Activated CD4-positive, alpha-beta T cell treated with anti-CD3 and anti-CD28 coated beads, Interleukin-2, amount 10 ng/mL, durations not matched to agents 24 days and 14 days (primary cell): ENCODE measurements around the gene VAV2. TPM values are rescaled to one million over a fixed set of nuclear protein-coding genes. Genes with fewer than 3 reads are reported as not detected.
"Not testable (repeated sequence)": the region's sequence is repeated elsewhere in the genome, so short reads cannot be mapped to it uniquely, and the experiment has no call there.

Experiments
- DNase-seq: peaks from one replicate; pipeline ENCODE4 v3.0.0; 2022
- H3K27ac Mint-ChIP-seq: one replicate; pipeline ENCODE4 v1.8.0; 2022; ENCODE audit warnings: mild to moderate bottlenecking, mixed read lengths
- H3K27me3 Mint-ChIP-seq: one replicate; pipeline ENCODE4 v1.8.0; 2022; ENCODE audit warnings: mixed read lengths
- H3K36me3 Mint-ChIP-seq: one replicate; pipeline ENCODE4 v1.8.0; 2022; ENCODE audit warnings: low read depth, mild to moderate bottlenecking, mixed read lengths
- H3K4me1 Mint-ChIP-seq: one replicate; pipeline ENCODE4 v1.8.0; 2021; ENCODE audit warnings: mixed read lengths
- H3K4me3 Mint-ChIP-seq: one replicate; pipeline ENCODE4 v1.8.0; 2022; ENCODE audit warnings: mild to moderate bottlenecking, moderate library complexity, mixed read lengths
- H3K9me3 Mint-ChIP-seq: one replicate; pipeline ENCODE4 v1.8.0; 2021; ENCODE audit warnings: mixed read lengths
- intact Hi-C: fragments of 100-400 bp; cut with micrococcal nuclease; formaldehyde crosslinking; loops from one replicate; pipeline ENCODE4 v1.15.1; 2023
- total RNA-seq: library from RNA; stranded (reverse); gene quantifications from 2 replicates; pipeline ENCODE4 v1.2.3, GENCODE V29; 2022

Gene VAV2
- total RNA-seq, 1 donor from 2014 or later = 9.0 TPM

- intact Hi-C loops = no loop called here
- no peaks in the 10 kb centered on the region for H3K9me3 Mint-ChIP-seq
- no peak overlapping the region for H3K4me3 Mint-ChIP-seq
- no peak for DNase-seq
- no peaks in the 10 kb centered on the region for H3K27me3 Mint-ChIP-seq
- H3K36me3 Mint-ChIP-seq = no peaks in the 10 kb centered on the region
- H3K4me1 Mint-ChIP-seq = no peaks in the 10 kb centered on the region
- H3K27ac Mint-ChIP-seq = no peak overlapping the region
Observed at GRCh38 chr9:133901184-133901835, 90.8 kb downstream of the VAV2 start.

GRCh38 chr9:133897675-133898074 is 94.4 kb downstream of the VAV2 start:
- DNase-seq = no peak
- H3K27me3 Mint-ChIP-seq = no peaks in the 10 kb centered on the region
- H3K4me1 Mint-ChIP-seq = no peaks in the 10 kb centered on the region
- H3K36me3 Mint-ChIP-seq = no peaks in the 10 kb centered on the region
- H3K4me3 Mint-ChIP-seq = no peak overlapping the region
- no peaks in the 10 kb centered on the region for H3K9me3 Mint-ChIP-seq
- no peak overlapping the region for H3K27ac Mint-ChIP-seq
- intact Hi-C loops = no loop called here

GRCh38 chr9:133896007-133896406 is 96.1 kb downstream of the VAV2 start:
- intact Hi-C loops, H3K27ac Mint-ChIP-seq, H3K9me3 Mint-ChIP-seq, DNase-seq, H3K4me3 Mint-ChIP-seq, H3K36me3 Mint-ChIP-seq, H3K4me1 Mint-ChIP-seq, H3K27me3 Mint-ChIP-seq: not testable (repeated sequence)

GRCh38 chr9:133895335-133895734 is 96.8 kb downstream of the VAV2 start:
- Mint-ChIP-seq H3K9me3 (no peaks in the 10 kb centered on the region), H3K4me1 (no peaks in the 10 kb centered on the region), H3K36me3 (no peaks in the 10 kb centered on the region), H3K4me3 (no peak overlapping the region), H3K27me3 (no peaks in the 10 kb centered on the region), H3K27ac (no peak overlapping the region)
- DNase-seq = no peak
- intact Hi-C loops = no loop called here

GRCh38 chr9:133894377-133895321 is 97.5 kb downstream of the VAV2 start:
- Mint-ChIP-seq H3K36me3 (no peaks in the 10 kb centered on the region), H3K4me1 (no peaks in the 10 kb centered on the region), H3K4me3 (no peak overlapping the region), H3K27ac (no peak overlapping the region), H3K9me3 (no peaks in the 10 kb centered on the region), H3K27me3 (no peaks in the 10 kb centered on the region)
- intact Hi-C loops = no loop called here
- DNase-seq = no peak

- no peak overlapping the region for H3K4me3 Mint-ChIP-seq
- no peaks in the 10 kb centered on the region for H3K27me3 Mint-ChIP-seq
- DNase-seq = no peak
- no peak overlapping the region for H3K27ac Mint-ChIP-seq
- no peaks in the 10 kb centered on the region for H3K36me3 Mint-ChIP-seq
- no peaks in the 10 kb centered on the region for H3K4me1 Mint-ChIP-seq
- H3K9me3 Mint-ChIP-seq = no peaks in the 10 kb centered on the region
- intact Hi-C loops = no loop called here
Observed at GRCh38 chr9:133893191-133893994, 98.7 kb downstream of the VAV2 start.

- Mint-ChIP-seq H3K9me3 (no peaks in the 10 kb centered on the region), H3K36me3 (no peaks in the 10 kb centered on the region), H3K27me3 (no peaks in the 10 kb centered on the region), H3K4me3 (no peak overlapping the region), H3K27ac (no peak overlapping the region), H3K4me1 (no peaks in the 10 kb centered on the region)
- intact Hi-C loops = no loop called here
- no peak for DNase-seq
Observed at GRCh38 chr9:133892193-133892920, 99.8 kb downstream of the VAV2 start.

GRCh38 chr9:133891741-133892140 is 100.4 kb downstream of the VAV2 start:
- H3K36me3 Mint-ChIP-seq = no peaks in the 10 kb centered on the region
- no peaks in the 10 kb centered on the region for H3K4me1 Mint-ChIP-seq
- H3K27ac Mint-ChIP-seq = no peak overlapping the region
- H3K9me3 Mint-ChIP-seq = no peaks in the 10 kb centered on the region
- intact Hi-C loops = no loop called here
- DNase-seq = no peak
- H3K4me3 Mint-ChIP-seq = no peak overlapping the region
- no peaks in the 10 kb centered on the region for H3K27me3 Mint-ChIP-seq

GRCh38 chr9:133890583-133890982 is 101.5 kb downstream of the VAV2 start:
- Mint-ChIP-seq H3K27ac (no peak overlapping the region), H3K36me3 (no peaks in the 10 kb centered on the region), H3K4me1 (no peaks in the 10 kb centered on the region), H3K4me3 (no peak overlapping the region), H3K27me3 (no peaks in the 10 kb centered on the region), H3K9me3 (no peaks in the 10 kb centered on the region)
- DNase-seq = no peak
- intact Hi-C loops = no loop called here

- H3K27ac Mint-ChIP-seq = no peak overlapping the region
- no peak for DNase-seq
- no peaks in the 10 kb centered on the region for H3K27me3 Mint-ChIP-seq
- H3K36me3 Mint-ChIP-seq = no peaks in the 10 kb centered on the region
- intact Hi-C loops = no loop called here
- H3K4me3 Mint-ChIP-seq = no peak overlapping the region
- no peaks in the 10 kb centered on the region for H3K9me3 Mint-ChIP-seq
- H3K4me1 Mint-ChIP-seq = no peaks in the 10 kb centered on the region
Observed at GRCh38 chr9:133889584-133890301, 102.4 kb downstream of the VAV2 start.

GRCh38 chr9:133888809-133889491 is 103.2 kb downstream of the VAV2 start:
- H3K4me1 Mint-ChIP-seq = no peaks in the 10 kb centered on the region
- intact Hi-C loops = no loop called here
- H3K27ac Mint-ChIP-seq = no peak overlapping the region
- H3K9me3 Mint-ChIP-seq = no peaks in the 10 kb centered on the region
- no peaks in the 10 kb centered on the region for H3K27me3 Mint-ChIP-seq
- no peak for DNase-seq
- H3K4me3 Mint-ChIP-seq = no peak overlapping the region
- no peaks in the 10 kb centered on the region for H3K36me3 Mint-ChIP-seq

- H3K9me3 Mint-ChIP-seq = no peaks in the 10 kb centered on the region
- no peaks in the 10 kb centered on the region for H3K36me3 Mint-ChIP-seq
- H3K4me3 Mint-ChIP-seq = no peak overlapping the region
- no peaks in the 10 kb centered on the region for H3K27me3 Mint-ChIP-seq
- H3K4me1 Mint-ChIP-seq = no peaks in the 10 kb centered on the region
- H3K27ac Mint-ChIP-seq = no peak overlapping the region
- intact Hi-C loops = no loop called here
- DNase-seq = no peak
Observed at GRCh38 chr9:133888048-133888808, 103.9 kb downstream of the VAV2 start.
